ENCODE data around the gene CPVL. TPM values are rescaled to one million over a fixed set of nuclear protein-coding genes. Genes with fewer than 3 reads are reported as not detected.

The CPVL gene
- total RNA-seq, 3 donors from 2014 or later (not counting 1 experiment from before 2014, with no cell fraction given): 4.9 to 11.6 (median 9.8) TPM

- intact Hi-C loops (cut with micrococcal nuclease): no loop called here
- H3K4me1 Mint-ChIP-seq: peaks cover 0 to 6% of the 10 kb centered on the region in 2 donors
- 98% methylated on average over 4 of the region's 6 CpGs for WGBS (ENCODE audit: insufficient coverage)
- Histone ChIP-seq H3K36me3 (ENCODE audit: control insufficient read depth, insufficient read depth, low read length) (no peaks in the 10 kb centered on the region), H3K9me3 (ENCODE audit: control insufficient read depth, insufficient read depth, low read length) (no peaks in the 10 kb centered on the region), H3K4me3 (ENCODE audit: low read length) (no peak overlapping the region), H3K27me3 (ENCODE audit: control insufficient read depth, insufficient read depth, low read length) (no peaks in the 10 kb centered on the region), H3K27ac (ENCODE audit: low read length) (no peak overlapping the region), H3K4me1 (ENCODE audit: control insufficient read depth, insufficient read depth, low read length) (no peaks in the 10 kb centered on the region)
- TF ChIP-seq, protein P1, sequence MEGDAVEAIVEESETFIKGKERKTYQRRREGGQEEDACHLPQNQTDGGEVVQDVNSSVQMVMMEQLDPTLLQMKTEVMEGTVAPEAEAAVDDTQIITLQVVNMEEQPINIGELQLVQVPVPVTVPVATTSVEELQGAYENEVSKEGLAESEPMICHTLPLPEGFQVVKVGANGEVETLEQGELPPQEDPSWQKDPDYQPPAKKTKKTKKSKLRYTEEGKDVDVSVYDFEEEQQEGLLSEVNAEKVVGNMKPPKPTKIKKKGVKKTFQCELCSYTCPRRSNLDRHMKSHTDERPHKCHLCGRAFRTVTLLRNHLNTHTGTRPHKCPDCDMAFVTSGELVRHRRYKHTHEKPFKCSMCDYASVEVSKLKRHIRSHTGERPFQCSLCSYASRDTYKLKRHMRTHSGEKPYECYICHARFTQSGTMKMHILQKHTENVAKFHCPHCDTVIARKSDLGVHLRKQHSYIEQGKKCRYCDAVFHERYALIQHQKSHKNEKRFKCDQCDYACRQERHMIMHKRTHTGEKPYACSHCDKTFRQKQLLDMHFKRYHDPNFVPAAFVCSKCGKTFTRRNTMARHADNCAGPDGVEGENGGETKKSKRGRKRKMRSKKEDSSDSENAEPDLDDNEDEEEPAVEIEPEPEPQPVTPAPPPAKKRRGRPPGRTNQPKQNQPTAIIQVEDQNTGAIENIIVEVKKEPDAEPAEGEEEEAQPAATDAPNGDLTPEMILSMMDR (IDR thresholded peaks at IDR 0.05): no peak
- H3K27me3 Mint-ChIP-seq (ENCODE audit: low read depth in 2 of 2): peaks cover 13 to 26% of the 10 kb centered on the region in 2 donors
- H3K9me3 Mint-ChIP-seq: no peaks in the 10 kb centered on the region
- H3K4me3 Mint-ChIP-seq: no peak overlapping the region
- ATAC-seq (no peak), DNase-seq (no peak)
- H3K36me3 Mint-ChIP-seq: no peaks in the 10 kb centered on the region
- no peak overlapping the region for H3K27ac Mint-ChIP-seq
Measured at GRCh38 chr7:28989211-28989980, 156.9 kb downstream of the CPVL start.

DNA sequence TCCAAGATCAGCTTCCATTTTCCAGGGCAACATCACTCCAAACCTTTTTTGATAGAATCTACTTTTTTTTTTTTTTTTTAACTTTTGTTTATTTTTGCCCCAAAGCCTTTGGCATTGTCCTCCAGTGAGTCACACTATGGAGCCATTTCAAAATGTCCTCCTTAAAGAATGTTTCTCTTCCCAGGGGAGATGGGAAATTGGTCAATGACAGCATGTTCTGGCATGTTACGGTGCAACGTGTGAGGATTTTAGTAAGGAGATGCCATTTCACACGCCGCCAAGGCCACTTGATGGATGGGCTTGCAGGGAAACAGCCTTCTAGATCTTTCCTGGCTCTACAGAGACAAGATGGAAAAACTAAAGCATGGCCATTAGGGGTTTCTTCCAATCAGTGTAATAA, 157.5 kb downstream of the CPVL start:
- Histone ChIP-seq H3K4me1 (ENCODE audit: control insufficient read depth, insufficient read depth, low read length) (no peaks in the 10 kb centered on the region), H3K27ac (ENCODE audit: low read length) (no peak overlapping the region), H3K36me3 (ENCODE audit: control insufficient read depth, insufficient read depth, low read length) (no peaks in the 10 kb centered on the region), H3K9me3 (ENCODE audit: control insufficient read depth, insufficient read depth, low read length) (no peaks in the 10 kb centered on the region), H3K27me3 (ENCODE audit: control insufficient read depth, insufficient read depth, low read length) (no peaks in the 10 kb centered on the region), H3K4me3 (ENCODE audit: low read length) (no peak overlapping the region)
- Mint-ChIP-seq H3K4me1 (peaks cover 5 to 10% of the 10 kb centered on the region in 2 donors), H3K36me3 (no peaks in the 10 kb centered on the region), H3K4me3 (no peak overlapping the region), H3K9me3 (no peaks in the 10 kb centered on the region), H3K27ac (no peak overlapping the region), H3K27me3 (ENCODE audit: low read depth in 2 of 2) (peaks cover 13 to 26% of the 10 kb centered on the region in 2 donors)
- intact Hi-C loops (cut with micrococcal nuclease): no loop called here
- ATAC-seq: no peak
- no peak for DNase-seq
- 100% methylated on average over 4 of the region's 4 CpGs for WGBS (ENCODE audit: insufficient coverage)
- TF ChIP-seq, protein P1 (IDR thresholded peaks at IDR 0.05): no peak

- Histone ChIP-seq H3K4me3 (ENCODE audit: low read length) (no peak overlapping the region), H3K27me3 (ENCODE audit: control insufficient read depth, insufficient read depth, low read length) (no peaks in the 10 kb centered on the region), H3K27ac (ENCODE audit: low read length) (no peak overlapping the region), H3K9me3 (ENCODE audit: control insufficient read depth, insufficient read depth, low read length) (no peaks in the 10 kb centered on the region), H3K36me3 (ENCODE audit: control insufficient read depth, insufficient read depth, low read length) (no peaks in the 10 kb centered on the region), H3K4me1 (ENCODE audit: control insufficient read depth, insufficient read depth, low read length) (no peaks in the 10 kb centered on the region)
- Mint-ChIP-seq H3K27me3 (ENCODE audit: low read depth in 2 of 2) (peaks cover 11 to 26% of the 10 kb centered on the region in 2 donors), H3K27ac (no peak overlapping the region), H3K4me3 (no peak overlapping the region), H3K4me1 (peaks cover 5 to 12% of the 10 kb centered on the region in 2 donors), H3K9me3 (no peaks in the 10 kb centered on the region), H3K36me3 (no peaks in the 10 kb centered on the region)
- DNase-seq (no peak), ATAC-seq (no peak)
- 88% methylated on average over 5 of the region's 5 CpGs for WGBS (ENCODE audit: insufficient coverage)
- TF ChIP-seq, protein P1 (IDR thresholded peaks at IDR 0.05): no peak
- intact Hi-C loops (cut with micrococcal nuclease): no loop called here
Measured at GRCh38 chr7:28988091-28988490, 158.2 kb downstream of the CPVL start.

DNA sequence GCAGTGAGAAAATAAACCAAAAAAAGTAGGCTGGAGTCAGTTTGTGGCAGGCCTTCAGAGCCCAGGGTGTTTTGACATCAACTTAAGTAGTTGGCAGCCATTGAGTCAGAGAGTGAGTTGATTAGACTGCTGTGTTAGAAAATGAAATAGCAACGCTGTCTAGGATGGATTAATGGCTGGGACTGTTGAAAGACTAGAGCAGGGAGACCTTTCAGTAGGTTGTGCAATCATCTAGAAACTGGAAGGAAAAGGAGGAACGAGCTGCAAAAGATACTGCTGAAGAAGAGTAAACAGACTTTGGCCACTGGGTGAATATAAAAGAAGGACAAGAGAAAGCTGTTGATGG, 159.6 kb downstream of the CPVL start:
- intact Hi-C loops (cut with micrococcal nuclease): no loop called here
- Mint-ChIP-seq H3K9me3 (no peaks in the 10 kb centered on the region), H3K4me1 (peaks cover 5 to 12% of the 10 kb centered on the region in 2 donors), H3K27me3 (ENCODE audit: low read depth in 2 of 2) (peaks cover 9 to 26% of the 10 kb centered on the region in 2 donors), H3K27ac (no peak overlapping the region), H3K4me3 (no peak overlapping the region), H3K36me3 (no peaks in the 10 kb centered on the region)
- H3K9me3 ChIP-seq (ENCODE audit: control insufficient read depth, insufficient read depth, low read length): no peaks in the 10 kb centered on the region
- H3K36me3 ChIP-seq (ENCODE audit: control insufficient read depth, insufficient read depth, low read length): no peaks in the 10 kb centered on the region
- no peak overlapping the region for H3K27ac ChIP-seq (ENCODE audit: low read length)
- H3K4me3 ChIP-seq (ENCODE audit: low read length): no peak overlapping the region
- DNase-seq (no peak), ATAC-seq (no peak)
- TF ChIP-seq, protein P1 (IDR thresholded peaks at IDR 0.05): no peak
- H3K27me3 ChIP-seq (ENCODE audit: control insufficient read depth, insufficient read depth, low read length): no peaks in the 10 kb centered on the region
- H3K4me1 ChIP-seq (ENCODE audit: control insufficient read depth, insufficient read depth, low read length): no peaks in the 10 kb centered on the region
- WGBS (ENCODE audit: insufficient coverage): 8% methylated on average over 2 of the region's 2 CpGs

All from natural killer cell (primary cell).